ENCODE data around the gene TATDN3. TPM values are rescaled to one million over a fixed set of nuclear protein-coding genes. Genes with fewer than 3 reads are reported as not detected.

The TATDN3 gene
- total RNA-seq (2022; extraction: Qiagen RNA extraction; ENCODE audit: low read depth), result 11.3 to 17.8 TPM (median 13.3 TPM) in 5 replicates

GRCh38 chr1:212791676-212792395 lies at the start of gene TATDN3, which contains the start of gene NSL1:
Gene TATDN3, plus strand, starts transcription at chr1:212791894. Its CDS starts 28 bp downstream, at chr1:212791922.
Gene NSL1, minus strand, starts transcription at chr1:212791777. Its CDS starts 14 bp downstream, at chr1:212791763.

GRCh38 chr1:212847549-212847948 lies 55.9 kb downstream of the TATDN3 start, which contains the start of gene SPATA45:
Gene SPATA45, minus strand, starts transcription at chr1:212847649. Its CDS starts 11,500 bp downstream, at chr1:212836149.

GRCh38 chr1:212857992-212858460 lies 66.3 kb downstream of the TATDN3 start, which contains the start of gene FLVCR1:
Gene FLVCR1, plus strand, starts transcription at chr1:212858275. Its CDS starts 178 bp downstream, at chr1:212858453.

Other genes with a start within 250 kb of the TATDN3 start
- gene ATF3, start 183.1 kb upstream of the TATDN3 start, total RNA-seq (2022; extraction: Qiagen RNA extraction; ENCODE audit: low read depth), result 26.4 to 45.2 TPM (median 32.2 TPM) in 5 replicates
- 20.1 to 31.4 TPM (median 29.6 TPM) in 5 replicates for gene BATF3, start 92.1 kb upstream of the TATDN3 start, total RNA-seq (2022; extraction: Qiagen RNA extraction; ENCODE audit: low read depth)
- gene NSL1, start 117 bp upstream of the TATDN3 start, total RNA-seq (2022; extraction: Qiagen RNA extraction; ENCODE audit: low read depth), result 27.2 to 34.7 TPM (median 33.9 TPM) in 5 replicates
- gene SPATA45, start 55.8 kb downstream of the TATDN3 start, total RNA-seq (2022; extraction: Qiagen RNA extraction; ENCODE audit: low read depth), result 0.39 TPM in 1 of 5 replicates, not detected in the others
- 15.5 to 22.7 TPM (median 19.2 TPM) in 5 replicates for gene FLVCR1, start 66.4 kb downstream of the TATDN3 start, total RNA-seq (2022; extraction: Qiagen RNA extraction; ENCODE audit: low read depth)
- 3.6 to 4.8 TPM (median 4.5 TPM) in 5 replicates for gene VASH2, start 158.6 kb downstream of the TATDN3 start, total RNA-seq (2022; extraction: Qiagen RNA extraction; ENCODE audit: low read depth)
- 16.5 to 21.2 TPM (median 18.6 TPM) in 5 replicates for gene ANGEL2, start 224.0 kb downstream of the TATDN3 start, total RNA-seq (2022; extraction: Qiagen RNA extraction; ENCODE audit: low read depth)